Endothelial cell (in vitro differentiated cells): ENCODE data around the gene FGF12. TPM values are rescaled to one million over a fixed set of nuclear protein-coding genes. Genes with fewer than 3 reads are reported as not detected.
"Not testable (repeated sequence)": the region's sequence is repeated elsewhere in the genome, so short reads cannot be mapped to it uniquely, and the experiment has no call there.

ENCODE experiments used
- DNase-seq: peaks from one replicate; pipeline ENCODE4 v3.0.0; 2021; ENCODE audit warnings: low spot score
- H3K27ac Mint-ChIP-seq: one replicate; pipeline ENCODE4 v1.8.0; 2021; ENCODE audit warnings: mixed read lengths, inconsistent platforms; ENCODE audit not compliant: unreplicated experiment
- H3K27me3 Mint-ChIP-seq: one replicate; pipeline ENCODE4 v1.8.0; 2021; ENCODE audit warnings: mild to moderate bottlenecking, moderate library complexity, mixed read lengths, inconsistent platforms; ENCODE audit not compliant: unreplicated experiment
- H3K36me3 Mint-ChIP-seq: one replicate; pipeline ENCODE4 v1.8.0; 2021; ENCODE audit warnings: mild to moderate bottlenecking, low read depth, mixed read lengths, inconsistent platforms; ENCODE audit not compliant: unreplicated experiment
- H3K4me1 Mint-ChIP-seq: one replicate; pipeline ENCODE4 v1.8.0; 2021; ENCODE audit warnings: mild to moderate bottlenecking, mixed read lengths, inconsistent platforms; ENCODE audit not compliant: unreplicated experiment
- H3K4me3 Mint-ChIP-seq: one replicate; pipeline ENCODE4 v1.8.0; 2021; ENCODE audit warnings: mild to moderate bottlenecking, mixed read lengths, inconsistent platforms; ENCODE audit not compliant: unreplicated experiment
- H3K9me3 Mint-ChIP-seq: one replicate; pipeline ENCODE4 v1.8.0; 2021; ENCODE audit warnings: mixed read lengths, inconsistent platforms; ENCODE audit not compliant: unreplicated experiment
- total RNA-seq: library from RNA; stranded (reverse); fragmentation: NEBNext Ultra II Directional; extraction: Animal tissue kit (Norgen Biotek cat#: 25700); gene quantifications from one replicate; pipeline ENCODE4 v1.2.1, GENCODE V29; 2021; ENCODE audit not compliant: unreplicated experiment
- TF ChIP-seq, protein P1 (sequence below): fragments of 200-600 bp; sonication (generic); IDR thresholded peaks from one replicate; pipeline ENCODE4 v1.5.0; 2021; ENCODE audit warnings: antibody characterized with exemption; ENCODE audit not compliant: unreplicated experiment

Gene FGF12
- total RNA-seq, 1 donor from 2014 or later: 19.1 TPM

DNA sequence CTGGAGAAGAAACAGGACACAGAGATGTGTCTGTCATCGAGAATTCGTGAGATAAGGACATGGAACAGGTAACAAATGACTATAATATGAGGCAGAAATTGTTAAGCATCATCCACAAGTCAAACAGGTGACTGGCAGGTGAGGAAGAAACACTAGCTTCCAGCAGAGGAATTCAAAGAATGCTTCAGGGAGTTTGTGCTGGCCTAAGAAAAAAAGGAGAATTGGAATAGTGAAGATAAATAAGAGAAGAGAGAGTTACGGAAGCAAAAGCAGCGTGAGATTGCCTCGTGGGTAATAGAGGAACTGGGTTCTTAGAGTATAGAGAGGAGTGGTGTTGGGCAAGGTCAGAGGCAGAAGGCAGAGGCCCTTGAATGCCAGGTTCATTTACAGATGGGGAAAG is 22.9 kb upstream of the FGF12 start:
- Mint-ChIP-seq H3K36me3 (no peaks in the 10 kb centered on the region), H3K27me3 (no peaks in the 10 kb centered on the region), H3K4me3 (no peak overlapping the region), H3K4me1 (peaks cover 4% of the 10 kb centered on the region), H3K27ac (no peak overlapping the region), H3K9me3 (no peaks in the 10 kb centered on the region)
- DNase-seq: no peak
- TF ChIP-seq, protein P1, sequence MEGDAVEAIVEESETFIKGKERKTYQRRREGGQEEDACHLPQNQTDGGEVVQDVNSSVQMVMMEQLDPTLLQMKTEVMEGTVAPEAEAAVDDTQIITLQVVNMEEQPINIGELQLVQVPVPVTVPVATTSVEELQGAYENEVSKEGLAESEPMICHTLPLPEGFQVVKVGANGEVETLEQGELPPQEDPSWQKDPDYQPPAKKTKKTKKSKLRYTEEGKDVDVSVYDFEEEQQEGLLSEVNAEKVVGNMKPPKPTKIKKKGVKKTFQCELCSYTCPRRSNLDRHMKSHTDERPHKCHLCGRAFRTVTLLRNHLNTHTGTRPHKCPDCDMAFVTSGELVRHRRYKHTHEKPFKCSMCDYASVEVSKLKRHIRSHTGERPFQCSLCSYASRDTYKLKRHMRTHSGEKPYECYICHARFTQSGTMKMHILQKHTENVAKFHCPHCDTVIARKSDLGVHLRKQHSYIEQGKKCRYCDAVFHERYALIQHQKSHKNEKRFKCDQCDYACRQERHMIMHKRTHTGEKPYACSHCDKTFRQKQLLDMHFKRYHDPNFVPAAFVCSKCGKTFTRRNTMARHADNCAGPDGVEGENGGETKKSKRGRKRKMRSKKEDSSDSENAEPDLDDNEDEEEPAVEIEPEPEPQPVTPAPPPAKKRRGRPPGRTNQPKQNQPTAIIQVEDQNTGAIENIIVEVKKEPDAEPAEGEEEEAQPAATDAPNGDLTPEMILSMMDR: no peak

DNA sequence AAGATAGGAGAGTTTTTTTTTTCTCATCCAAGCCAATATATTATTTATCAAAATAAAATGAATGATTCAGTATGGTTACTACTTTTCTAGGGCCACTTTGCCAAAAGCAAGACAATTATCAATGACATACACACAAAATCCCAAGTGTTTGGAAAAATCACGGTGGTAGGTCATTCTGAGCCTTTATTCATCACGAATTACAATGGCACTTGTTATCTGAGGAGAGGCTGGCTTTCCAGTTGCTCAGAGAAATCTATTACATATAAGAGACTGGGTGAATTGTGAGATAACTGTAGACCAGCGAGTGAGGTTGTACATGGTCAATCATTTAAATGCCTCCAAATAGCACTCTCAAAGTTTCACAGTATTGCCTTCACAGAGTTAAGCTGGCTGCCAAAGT is 20.4 kb upstream of the FGF12 start:
- TF ChIP-seq, protein P1: no peak
- Mint-ChIP-seq H3K27ac (no peak overlapping the region), H3K4me1 (no peaks in the 10 kb centered on the region), H3K27me3 (no peaks in the 10 kb centered on the region), H3K4me3 (no peak overlapping the region), H3K36me3 (no peaks in the 10 kb centered on the region), H3K9me3 (no peaks in the 10 kb centered on the region)
- DNase-seq: no peak

DNA sequence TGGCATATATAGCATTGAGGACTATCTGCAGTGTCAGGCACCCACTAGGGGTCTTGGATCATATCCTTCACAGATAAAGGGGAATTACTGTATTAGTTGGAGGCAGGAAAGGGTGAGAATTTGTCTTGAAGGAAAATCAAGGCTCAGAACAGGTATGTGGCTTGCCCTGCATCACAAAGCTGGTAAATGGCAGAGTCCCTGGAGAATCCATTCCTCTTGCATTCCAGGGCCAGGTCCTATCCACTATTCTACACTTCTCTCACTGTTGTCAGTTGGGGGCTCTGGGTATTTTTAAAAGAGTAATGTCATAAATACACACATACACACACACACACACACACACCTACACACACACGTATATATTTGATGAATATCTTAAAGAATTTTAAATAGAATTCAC is 19.8 kb upstream of the FGF12 start:
- no peaks in the 10 kb centered on the region for H3K9me3 Mint-ChIP-seq
- no peak overlapping the region for H3K27ac Mint-ChIP-seq
- no peaks in the 10 kb centered on the region for H3K36me3 Mint-ChIP-seq
- no peaks in the 10 kb centered on the region for H3K4me1 Mint-ChIP-seq
- TF ChIP-seq, protein P1: no peak
- H3K4me3 Mint-ChIP-seq: no peak overlapping the region
- DNase-seq: no peak
- no peaks in the 10 kb centered on the region for H3K27me3 Mint-ChIP-seq

DNA sequence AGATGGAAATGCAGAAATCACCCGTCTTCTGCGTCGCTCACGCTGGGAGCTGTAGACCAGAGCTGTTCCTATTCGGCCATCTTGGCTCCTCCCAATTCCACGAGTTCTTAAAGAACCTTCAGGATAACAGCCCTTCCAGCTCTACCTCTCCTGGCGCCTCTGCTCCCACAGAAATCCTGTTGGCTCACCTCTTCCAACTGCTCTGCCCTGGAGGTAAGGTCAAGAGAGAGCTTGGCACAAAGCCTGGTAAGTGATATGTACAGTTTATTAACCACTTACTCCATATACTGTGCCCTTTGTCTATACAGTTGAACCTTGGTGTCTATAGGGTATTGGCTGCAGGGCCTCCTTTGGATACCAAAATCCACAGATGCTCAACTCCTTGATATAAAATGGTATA is 17.8 kb upstream of the FGF12 start:
- no peak overlapping the region for H3K27ac Mint-ChIP-seq
- no peaks in the 10 kb centered on the region for H3K9me3 Mint-ChIP-seq
- no peaks in the 10 kb centered on the region for H3K4me1 Mint-ChIP-seq
- no peaks in the 10 kb centered on the region for H3K36me3 Mint-ChIP-seq
- no peak overlapping the region for H3K4me3 Mint-ChIP-seq
- no peak for DNase-seq
- H3K27me3 Mint-ChIP-seq: no peaks in the 10 kb centered on the region
- TF ChIP-seq, protein P1: no peak

DNA sequence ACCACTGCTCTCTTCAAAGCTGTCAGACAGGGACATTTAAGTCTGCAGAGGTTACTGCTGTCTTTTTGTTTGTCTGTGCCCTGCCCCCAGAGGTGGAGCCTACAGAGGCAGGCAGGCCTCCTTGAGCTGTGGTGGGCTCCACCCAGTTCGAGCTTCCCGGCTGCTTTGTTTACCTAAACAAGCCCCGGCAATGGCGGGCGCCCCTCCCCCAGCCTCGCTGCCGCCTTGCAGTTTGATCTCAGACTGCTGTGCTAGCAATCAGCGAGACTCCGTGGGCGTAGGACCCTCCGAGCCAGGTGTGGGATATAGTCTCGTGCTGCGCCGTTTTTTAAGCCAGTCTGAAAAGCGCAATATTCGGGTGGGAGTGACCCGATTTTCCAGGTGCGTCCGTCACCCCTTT is 17.3 kb upstream of the FGF12 start:
- H3K27me3 Mint-ChIP-seq, H3K27ac Mint-ChIP-seq, H3K4me1 Mint-ChIP-seq, H3K4me3 Mint-ChIP-seq, H3K9me3 Mint-ChIP-seq, H3K36me3 Mint-ChIP-seq, DNase-seq: not testable (repeated sequence)

DNA sequence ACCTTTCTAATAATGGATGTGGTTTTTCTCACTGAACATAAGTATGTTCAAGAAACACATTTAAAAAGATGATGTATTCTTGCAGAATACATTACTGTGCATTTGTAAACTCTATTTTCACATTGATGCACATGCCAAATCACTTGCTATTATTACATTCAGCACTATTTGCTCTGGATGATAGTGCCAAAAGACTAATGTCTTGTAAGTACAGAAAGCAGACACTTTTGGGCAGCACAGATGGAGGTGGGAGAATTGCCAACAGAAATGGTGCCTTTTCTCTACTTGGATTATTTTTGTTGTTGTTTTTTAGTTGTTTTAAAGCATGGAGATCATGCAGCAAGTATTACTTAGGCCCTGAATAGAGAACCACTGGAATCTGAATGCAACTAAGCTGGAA is 10.2 kb upstream of the FGF12 start:
- no peaks in the 10 kb centered on the region for H3K4me1 Mint-ChIP-seq
- H3K9me3 Mint-ChIP-seq: no peaks in the 10 kb centered on the region
- H3K27ac Mint-ChIP-seq: no peak overlapping the region
- H3K36me3 Mint-ChIP-seq: no peaks in the 10 kb centered on the region
- TF ChIP-seq, protein P1: no peak
- DNase-seq: no peak
- peaks cover 2% of the 10 kb centered on the region for H3K27me3 Mint-ChIP-seq
- H3K4me3 Mint-ChIP-seq: no peak overlapping the region
